HG03469 (cell line): ENCODE measurements around the gene ABHD6.
"Not testable (repeated sequence)": the region's sequence is repeated elsewhere in the genome, so short reads cannot be mapped to it uniquely, and the experiment has no call there.

Source experiments
- ATAC-seq: cut with Tn5 transposase; IDR thresholded peaks from one replicate; pipeline ENCODE4 v1.9.1; 2021; ENCODE audit warnings: mild to moderate bottlenecking, moderate library complexity, moderate number of reproducible peaks; ENCODE audit not compliant: unreplicated experiment

Gene ABHD6

GRCh38 chr3:58242340-58242739 is 4.7 kb downstream of the ABHD6 start:
- no peak for ATAC-seq

GRCh38 chr3:58242860-58243259 is 5.3 kb downstream of the ABHD6 start:
- ATAC-seq: not testable (repeated sequence)

GRCh38 chr3:58243976-58244585 is 6.5 kb downstream of the ABHD6 start:
- ATAC-seq: no peak

- ATAC-seq: no peak
Observed at GRCh38 chr3:58246148-58247047, 8.8 kb downstream of the ABHD6 start.

GRCh38 chr3:58249358-58250092 is 11.9 kb downstream of the ABHD6 start:
- no peak for ATAC-seq

GRCh38 chr3:58250093-58250707 is 12.6 kb downstream of the ABHD6 start:
- ATAC-seq: no peak

GRCh38 chr3:58251631-58252035 is 14.0 kb downstream of the ABHD6 start:
- no peak for ATAC-seq

- ATAC-seq: no peak
Observed at GRCh38 chr3:58254144-58254543, 16.6 kb downstream of the ABHD6 start.

- ATAC-seq: no peak
Observed at GRCh38 chr3:58256061-58256460, 18.5 kb downstream of the ABHD6 start.

GRCh38 chr3:58256511-58256910 is 18.9 kb downstream of the ABHD6 start:
- no peak for ATAC-seq

GRCh38 chr3:58258392-58259055 is 20.9 kb downstream of the ABHD6 start:
- ATAC-seq: no peak

GRCh38 chr3:58260261-58260731 is 22.7 kb downstream of the ABHD6 start:
- ATAC-seq: no peak

GRCh38 chr3:58260733-58261132 is 23.1 kb downstream of the ABHD6 start:
- no peak for ATAC-seq

GRCh38 chr3:58261954-58262666 is 24.5 kb downstream of the ABHD6 start:
- ATAC-seq: no peak

GRCh38 chr3:58266577-58266976 is 29.0 kb downstream of the ABHD6 start:
- no peak for ATAC-seq

GRCh38 chr3:58267543-58267942 is 30.0 kb downstream of the ABHD6 start:
- ATAC-seq: not testable (repeated sequence)

GRCh38 chr3:58269356-58269755 is 31.8 kb downstream of the ABHD6 start:
- no peak for ATAC-seq

GRCh38 chr3:58270485-58270884 is 32.9 kb downstream of the ABHD6 start:
- no peak for ATAC-seq

- ATAC-seq: no peak
Observed at GRCh38 chr3:58271901-58272501, 34.4 kb downstream of the ABHD6 start.
